ENCODE results near the gene TECPR2. TPM values are rescaled to one million over a fixed set of nuclear protein-coding genes. Genes with fewer than 3 reads are reported as not detected.

The TECPR2 gene
- total and polyA plus RNA-seq, 3 experiments from 2014 or later: 4.5 to 11.6 (median 8.4) TPM

- H3K36me3 Mint-ChIP-seq: peaks cover 0 to 4% (median 2%) of the 10 kb centered on the region in 3 donors
- no peaks in the 10 kb centered on the region for H3K27me3 Mint-ChIP-seq
- Histone ChIP-seq H3K4me1 (ENCODE audit: insufficient read depth, low read length) (peaks cover 3% of the 10 kb centered on the region), H3K36me3 (ENCODE audit: insufficient read depth, low read length) (no peaks in the 10 kb centered on the region), H3K4me3 (ENCODE audit: low read length) (no peak overlapping the region), H3K9me3 (ENCODE audit: low read length) (no peaks in the 10 kb centered on the region), H3K27ac (ENCODE audit: low read depth, low read length) (no peak overlapping the region), H3K27me3 (ENCODE audit: insufficient read depth, low read length, poor library complexity, severe bottlenecking) (no peaks in the 10 kb centered on the region)
- H3K27ac Mint-ChIP-seq: peak overlapping the region in 5 of 8 donors; percentile 4 to 89 (median 74)
- CTCF ChIA-PET: no interaction called here
- POLR2A ChIA-PET: no interaction called here
- H3K9me3 Mint-ChIP-seq: no peaks in the 10 kb centered on the region
- peak overlapping the region in 1 of 7 donors; percentile 4 for H3K4me3 Mint-ChIP-seq
- DNase-seq: no peak
- H3K4me1 Mint-ChIP-seq: peaks cover 4 to 23% (median 17%) of the 10 kb centered on the region in 3 donors
These were observed 7.6 kb downstream of the TECPR2 start for GRCh38 chr14:102370305-102370809.

GRCh38 chr14:102371361-102371760 is 8.6 kb downstream of the TECPR2 start:
- H3K27me3 ChIP-seq (ENCODE audit: insufficient read depth, low read length, poor library complexity, severe bottlenecking): no peaks in the 10 kb centered on the region
- H3K9me3 Mint-ChIP-seq: no peaks in the 10 kb centered on the region
- ChIA-PET CTCF (no interaction called here), POLR2A (no interaction called here)
- H3K4me1 ChIP-seq (ENCODE audit: insufficient read depth, low read length): peaks cover 3% of the 10 kb centered on the region
- H3K4me3 Mint-ChIP-seq: no peak overlapping the region
- H3K9me3 ChIP-seq (ENCODE audit: low read length): no peaks in the 10 kb centered on the region
- H3K36me3 Mint-ChIP-seq: peaks cover 0 to 4% (median 4%) of the 10 kb centered on the region in 3 donors
- H3K27ac ChIP-seq (ENCODE audit: low read depth, low read length): no peak overlapping the region
- no peak for DNase-seq
- no peak overlapping the region for H3K4me3 ChIP-seq (ENCODE audit: low read length)
- no peaks in the 10 kb centered on the region for H3K36me3 ChIP-seq (ENCODE audit: insufficient read depth, low read length)
- H3K27me3 Mint-ChIP-seq: no peaks in the 10 kb centered on the region
- peaks cover 4 to 23% (median 17%) of the 10 kb centered on the region in 3 donors for H3K4me1 Mint-ChIP-seq
- no peak overlapping the region for H3K27ac Mint-ChIP-seq

GRCh38 chr14:102373110-102373509 is 10.4 kb downstream of the TECPR2 start:
- no peaks in the 10 kb centered on the region for H3K4me1 ChIP-seq (ENCODE audit: insufficient read depth, low read length)
- Mint-ChIP-seq H3K4me3 (no peak overlapping the region), H3K36me3 (peaks cover 0 to 15% (median 4%) of the 10 kb centered on the region in 3 donors), H3K27me3 (no peaks in the 10 kb centered on the region), H3K27ac (no peak overlapping the region), H3K9me3 (no peaks in the 10 kb centered on the region), H3K4me1 (peaks cover 3 to 14% (median 10%) of the 10 kb centered on the region in 3 donors)
- no peak overlapping the region for H3K27ac ChIP-seq (ENCODE audit: low read depth, low read length)
- no peaks in the 10 kb centered on the region for H3K9me3 ChIP-seq (ENCODE audit: low read length)
- no peaks in the 10 kb centered on the region for H3K27me3 ChIP-seq (ENCODE audit: insufficient read depth, low read length, poor library complexity, severe bottlenecking)
- H3K36me3 ChIP-seq (ENCODE audit: insufficient read depth, low read length): no peaks in the 10 kb centered on the region
- ChIA-PET CTCF (no interaction called here), POLR2A (no interaction called here)
- no peak overlapping the region for H3K4me3 ChIP-seq (ENCODE audit: low read length)
- DNase-seq: no peak

- no peak overlapping the region for H3K4me3 ChIP-seq (ENCODE audit: low read length)
- H3K9me3 Mint-ChIP-seq: no peaks in the 10 kb centered on the region
These were observed 11.5 kb downstream of the TECPR2 start for GRCh38 chr14:102374264-102374663.

GRCh38 chr14:102375119-102375518 is 12.4 kb downstream of the TECPR2 start:
- no peak for DNase-seq
- ChIA-PET CTCF (no interaction called here), POLR2A (no interaction called here)
- H3K9me3 Mint-ChIP-seq: no peaks in the 10 kb centered on the region
- H3K36me3 Mint-ChIP-seq: peaks cover 0 to 24% (median 7%) of the 10 kb centered on the region in 3 donors
- no peak overlapping the region for H3K4me3 Mint-ChIP-seq
- no peaks in the 10 kb centered on the region for H3K27me3 Mint-ChIP-seq
- no peaks in the 10 kb centered on the region for H3K4me1 ChIP-seq (ENCODE audit: insufficient read depth, low read length)
- H3K27me3 ChIP-seq (ENCODE audit: insufficient read depth, low read length, poor library complexity, severe bottlenecking): no peaks in the 10 kb centered on the region
- no peaks in the 10 kb centered on the region for H3K9me3 ChIP-seq (ENCODE audit: low read length)
- H3K36me3 ChIP-seq (ENCODE audit: insufficient read depth, low read length): no peaks in the 10 kb centered on the region
- no peak overlapping the region for H3K4me3 ChIP-seq (ENCODE audit: low read length)
- peak overlapping the region in 4 of 8 donors; percentile 12 to 30 (median 21) for H3K27ac Mint-ChIP-seq
- H3K27ac ChIP-seq (ENCODE audit: low read depth, low read length): no peak overlapping the region
- peaks cover 3 to 10% (median 9%) of the 10 kb centered on the region in 3 donors for H3K4me1 Mint-ChIP-seq

More at GRCh38 chr14:102374264-102374663, 11.5 kb downstream of the TECPR2 start:
- no peak overlapping the region for H3K27ac Mint-ChIP-seq
- Histone ChIP-seq H3K4me1 (ENCODE audit: insufficient read depth, low read length) (no peaks in the 10 kb centered on the region), H3K27ac (ENCODE audit: low read depth, low read length) (no peak overlapping the region), H3K9me3 (ENCODE audit: low read length) (no peaks in the 10 kb centered on the region), H3K27me3 (ENCODE audit: insufficient read depth, low read length, poor library complexity, severe bottlenecking) (no peaks in the 10 kb centered on the region), H3K36me3 (ENCODE audit: insufficient read depth, low read length) (no peaks in the 10 kb centered on the region)
- no peaks in the 10 kb centered on the region for H3K27me3 Mint-ChIP-seq
- H3K4me3 Mint-ChIP-seq: no peak overlapping the region
- CTCF ChIA-PET: no interaction called here
- peaks cover 3 to 10% (median 10%) of the 10 kb centered on the region in 3 donors for H3K4me1 Mint-ChIP-seq
- peaks cover 0 to 22% (median 6%) of the 10 kb centered on the region in 3 donors for H3K36me3 Mint-ChIP-seq
- DNase-seq: no peak
- POLR2A ChIA-PET: no interaction called here

- CTCF ChIA-PET: no interaction called here
- no peaks in the 10 kb centered on the region for H3K9me3 ChIP-seq (ENCODE audit: low read length)
- Mint-ChIP-seq H3K4me1 (no peaks in the 10 kb centered on the region), H3K36me3 (peaks cover 3 to 29% (median 7%) of the 10 kb centered on the region in 3 donors), H3K4me3 (no peak overlapping the region), H3K9me3 (no peaks in the 10 kb centered on the region), H3K27me3 (no peaks in the 10 kb centered on the region), H3K27ac (peak overlapping the region in 1 of 8 donors; percentile 59)
- H3K4me1 ChIP-seq (ENCODE audit: insufficient read depth, low read length): no peaks in the 10 kb centered on the region
- H3K4me3 ChIP-seq (ENCODE audit: low read length): no peak overlapping the region
- H3K36me3 ChIP-seq (ENCODE audit: insufficient read depth, low read length): no peaks in the 10 kb centered on the region
- POLR2A ChIA-PET: no interaction called here
- no peaks in the 10 kb centered on the region for H3K27me3 ChIP-seq (ENCODE audit: insufficient read depth, low read length, poor library complexity, severe bottlenecking)
- no peak for DNase-seq
- no peak overlapping the region for H3K27ac ChIP-seq (ENCODE audit: low read depth, low read length)
These were observed 15.0 kb downstream of the TECPR2 start for GRCh38 chr14:102377696-102378095.

GRCh38 chr14:102378830-102379229 is 16.1 kb downstream of the TECPR2 start:
- Histone ChIP-seq H3K27ac (ENCODE audit: low read depth, low read length) (no peak overlapping the region), H3K4me3 (ENCODE audit: low read length) (no peak overlapping the region), H3K9me3 (ENCODE audit: low read length) (no peaks in the 10 kb centered on the region), H3K36me3 (ENCODE audit: insufficient read depth, low read length) (no peaks in the 10 kb centered on the region), H3K4me1 (ENCODE audit: insufficient read depth, low read length) (no peaks in the 10 kb centered on the region), H3K27me3 (ENCODE audit: insufficient read depth, low read length, poor library complexity, severe bottlenecking) (no peaks in the 10 kb centered on the region)
- no peaks in the 10 kb centered on the region for H3K27me3 Mint-ChIP-seq
- H3K4me1 Mint-ChIP-seq: no peaks in the 10 kb centered on the region
- peaks cover 3 to 30% (median 7%) of the 10 kb centered on the region in 3 donors for H3K36me3 Mint-ChIP-seq
- CTCF ChIA-PET: no interaction called here
- H3K27ac Mint-ChIP-seq: no peak overlapping the region
- H3K9me3 Mint-ChIP-seq: no peaks in the 10 kb centered on the region
- no peak for DNase-seq
- H3K4me3 Mint-ChIP-seq: no peak overlapping the region
- POLR2A ChIA-PET: no interaction called here

GRCh38 chr14:102387086-102387485 is 24.3 kb downstream of the TECPR2 start:
- ChIA-PET CTCF (no interaction called here), POLR2A (no interaction called here)
- H3K27me3 Mint-ChIP-seq: no peaks in the 10 kb centered on the region
- no peak for DNase-seq
- Histone ChIP-seq H3K27me3 (ENCODE audit: insufficient read depth, low read length, poor library complexity, severe bottlenecking) (no peaks in the 10 kb centered on the region), H3K27ac (ENCODE audit: low read depth, low read length) (no peak overlapping the region), H3K36me3 (ENCODE audit: insufficient read depth, low read length) (no peaks in the 10 kb centered on the region), H3K9me3 (ENCODE audit: low read length) (no peaks in the 10 kb centered on the region), H3K4me3 (ENCODE audit: low read length) (no peak overlapping the region), H3K4me1 (ENCODE audit: insufficient read depth, low read length) (no peaks in the 10 kb centered on the region)
- no peaks in the 10 kb centered on the region for H3K9me3 Mint-ChIP-seq
- H3K4me3 Mint-ChIP-seq: no peak overlapping the region
- no peaks in the 10 kb centered on the region for H3K4me1 Mint-ChIP-seq
- peaks cover 0 to 8% (median 1%) of the 10 kb centered on the region in 3 donors for H3K36me3 Mint-ChIP-seq
- no peak overlapping the region for H3K27ac Mint-ChIP-seq

All from CD8-positive, alpha-beta memory T cell (primary cell).